HK-2 (cell line): ENCODE results near the gene PCGF5.

Experiments
- DNase-seq: peaks from one replicate; pipeline ENCODE4 v3.0.0-alpha.2; 2018; ENCODE audit not compliant: unreplicated experiment

The PCGF5 gene

GRCh38 chr10:91328320-91328984 lies 108.0 kb downstream of the PCGF5 start:
- no peak for DNase-seq
